HEK293T (cell line): ENCODE measurements around the gene ZDHHC14.

ENCODE experiments used
- ELF4 ChIP-seq: fragments of 450-650 bp; IDR thresholded peaks from 2 replicates; pipeline ENCODE4 v1.6.1; 2017; ENCODE audit warnings: antibody characterized with exemption
- FOXA1 ChIP-seq: fragments of 450-650 bp; IDR thresholded peaks from 2 replicates; pipeline ENCODE4 v1.6.1; 2016; ENCODE audit warnings: mild to moderate bottlenecking
- FOXM1 ChIP-seq: fragments of 450-650 bp; IDR thresholded peaks from 2 replicates; pipeline ENCODE4 v1.6.1; 2017; ENCODE audit warnings: mild to moderate bottlenecking, borderline replicate concordance
- HDGF ChIP-seq: fragments of 450-650 bp; IDR thresholded peaks from 2 replicates; pipeline ENCODE4 v1.6.1; 2017; ENCODE audit warnings: antibody characterized with exemption, borderline replicate concordance
- PKNOX1 ChIP-seq: fragments of 450-650 bp; IDR thresholded peaks from 2 replicates; pipeline ENCODE4 v1.6.1; 2016
- SP1 ChIP-seq: fragments of 450-650 bp; IDR thresholded peaks from 2 replicates; pipeline ENCODE4 v1.6.1; 2017
- TARDBP ChIP-seq: fragments of 450-650 bp; IDR thresholded peaks from 2 replicates; pipeline ENCODE4 v1.6.1; 2016
- ZNF384 ChIP-seq: fragments of 450-650 bp; IDR thresholded peaks from 2 replicates; pipeline ENCODE4 v1.6.1; 2016

GRCh38 chr6:157645201-157645795 lies 264.3 kb downstream of the ZDHHC14 start:
- TF ChIP-seq SP1 (no peak), PKNOX1 (no peak), TARDBP (no peak), HDGF (no peak), ZNF384 (no peak), FOXM1 (no peak), ELF4 (no peak), FOXA1 (no peak)
